Activated CD4-positive, alpha-beta T cell treated with anti-CD3 and anti-CD28 coated beads for 36 hours (primary cell): ENCODE measurements around the gene KDM5B. TPM values are rescaled to one million over a fixed set of nuclear protein-coding genes. Genes with fewer than 3 reads are reported as not detected.

Source experiments
- ATAC-seq: fragments of 200-7000 bp; cut with Tn5 transposase; one replicate; pipeline ENCODE4 v1.10.0; 2021; ENCODE audit warnings: mild to moderate bottlenecking, moderate library complexity
- CTCF ChIA-PET: fragments of 350-600 bp; sonication (Branson Sonifier 250); formaldehyde crosslinking; loops from one replicate; lab custom pipeline; 2021; ENCODE audit warnings: antibody characterized with exemption; lab: Charles Lee
- POLR2A ChIA-PET: fragments of 350-600 bp; sonication (Branson Sonifier 250); formaldehyde crosslinking; loops from one replicate; lab custom pipeline; 2021; ENCODE audit warnings: antibody characterized with exemption, inconsistent platforms; lab: Charles Lee
- DNase-seq: peaks from one replicate; pipeline ENCODE4 v3.0.0-alpha.2; 2020
- H3K27ac Mint-ChIP-seq: one replicate; pipeline ENCODE4 v1.8.0; 2021; ENCODE audit warnings: mixed read lengths
- H3K27me3 Mint-ChIP-seq: one replicate; pipeline ENCODE4 v1.8.0; 2021; ENCODE audit warnings: mixed read lengths
- H3K36me3 Mint-ChIP-seq: one replicate; pipeline ENCODE4 v1.8.0; 2021; ENCODE audit warnings: low read depth, mixed read lengths
- H3K4me1 Mint-ChIP-seq: one replicate; pipeline ENCODE4 v1.8.0; 2021; ENCODE audit warnings: mixed read lengths
- H3K4me3 Mint-ChIP-seq: one replicate; pipeline ENCODE4 v1.8.0; 2021; ENCODE audit warnings: mild to moderate bottlenecking, moderate library complexity, mixed read lengths
- H3K9me3 Mint-ChIP-seq: one replicate; pipeline ENCODE4 v1.8.0; 2021; ENCODE audit warnings: low read depth, mixed read lengths
- intact Hi-C, 2 experiments: fragments of 100-400 bp; cut with DNase I in 1 of 2; cut with micrococcal nuclease in 1 of 2; formaldehyde crosslinking; loops; one replicate each; pipeline versions ENCODE4 v1.14.2 to v1.15.1; 2022 to 2024; cut with DNase I, micrococcal nuclease
- total RNA-seq, 2 experiments: library from RNA; stranded (reverse); gene quantifications; one replicate each; pipeline ENCODE4 v1.2.3, GENCODE V29; 2021

The KDM5B gene
- total RNA-seq, 2 experiments from 2014 or later: 34.6 to 45.9 TPM

DNA sequence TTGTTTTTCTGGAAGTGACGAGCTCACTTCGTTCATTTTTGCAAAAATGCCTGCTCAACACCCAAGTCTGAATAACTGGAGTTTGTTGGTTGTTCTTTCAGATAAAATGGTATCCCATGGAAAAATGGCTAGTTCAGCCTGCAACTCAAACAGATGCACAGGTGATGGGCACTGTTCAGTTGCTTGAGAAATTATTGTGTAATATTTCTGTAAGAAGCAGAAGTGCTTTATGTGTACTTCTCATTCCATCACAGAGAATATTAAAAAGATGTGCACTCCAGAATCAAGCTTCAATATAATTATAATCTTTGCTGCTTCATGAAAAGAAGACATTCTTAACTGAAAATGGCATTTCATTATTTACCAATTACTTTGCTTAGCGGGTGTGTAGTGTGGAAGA, 107.0 kb downstream of the KDM5B start:
- DNase-seq (no peak), ATAC-seq (no peak)
- Mint-ChIP-seq H3K27me3 (peaks cover 32% of the 10 kb centered on the region), H3K9me3 (no peaks in the 10 kb centered on the region), H3K4me3 (no peak overlapping the region), H3K36me3 (no peaks in the 10 kb centered on the region), H3K27ac (no peak overlapping the region), H3K4me1 (no peaks in the 10 kb centered on the region)
- POLR2A ChIA-PET: no interaction called here
- intact Hi-C loops: no loop called here
- CTCF ChIA-PET: interaction anchor here (0.7 to 3.3 kb wide), 4 partner anchors 18 to 1236 kb away, joined by 3 to 15 read pairs (median 4); no protein-coding TSS in a partner anchor

GRCh38 chr1:202700061-202700460, 108.2 kb downstream of the KDM5B start:
- intact Hi-C loops: no loop called here
- ChIA-PET CTCF (interaction anchor here (0.6 to 3.3 kb wide), 5 partner anchors 14 to 1152 kb away, joined by 3 to 15 read pairs (median 3); no protein-coding TSS in a partner anchor), POLR2A (no interaction called here)
- no peak overlapping the region for H3K27ac Mint-ChIP-seq
- no peaks in the 10 kb centered on the region for H3K9me3 Mint-ChIP-seq
- no peak for ATAC-seq
- no peak overlapping the region for H3K4me3 Mint-ChIP-seq
- H3K4me1 Mint-ChIP-seq: no peaks in the 10 kb centered on the region
- no peaks in the 10 kb centered on the region for H3K36me3 Mint-ChIP-seq
- DNase-seq: no peak
- peaks cover 31% of the 10 kb centered on the region for H3K27me3 Mint-ChIP-seq

DNA sequence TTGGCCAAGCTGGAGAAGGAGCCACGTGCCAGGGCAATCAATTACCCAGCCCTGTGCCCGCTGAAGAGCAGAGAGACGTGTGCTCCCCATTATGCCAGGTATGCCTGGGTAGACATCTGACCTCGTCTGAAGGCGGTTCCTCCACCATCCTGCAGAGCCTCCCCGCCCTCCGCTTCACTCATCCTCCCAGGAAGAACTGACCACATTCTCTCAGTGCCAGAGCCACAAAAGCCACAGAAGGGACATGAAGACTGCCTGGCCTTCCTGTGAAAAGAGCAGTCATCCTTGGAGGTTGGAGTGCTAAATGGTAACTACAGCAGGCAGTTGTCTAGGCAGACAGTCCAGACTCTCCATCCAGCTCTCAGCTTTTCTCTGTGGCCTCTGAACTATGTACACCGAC, 109.9 kb downstream of the KDM5B start:
- Mint-ChIP-seq H3K36me3 (no peaks in the 10 kb centered on the region), H3K4me1 (no peaks in the 10 kb centered on the region), H3K27ac (no peak overlapping the region), H3K9me3 (no peaks in the 10 kb centered on the region), H3K27me3 (peaks cover 27% of the 10 kb centered on the region), H3K4me3 (no peak overlapping the region)
- intact Hi-C loops: no loop called here
- CTCF ChIA-PET: no interaction called here
- POLR2A ChIA-PET: no interaction called here
- ATAC-seq (no peak), DNase-seq (no peak)

GRCh38 chr1:202697038-202697437, 111.2 kb downstream of the KDM5B start:
- no peak overlapping the region for H3K27ac Mint-ChIP-seq
- POLR2A ChIA-PET: no interaction called here
- no peaks in the 10 kb centered on the region for H3K9me3 Mint-ChIP-seq
- CTCF ChIA-PET: interaction anchor here (0.8 kb wide), 1 partner anchor 23 kb away, joined by 3 read pairs; no protein-coding TSS in a partner anchor
- H3K4me3 Mint-ChIP-seq: no peak overlapping the region
- H3K27me3 Mint-ChIP-seq: peaks cover 26% of the 10 kb centered on the region
- ATAC-seq (no peak), DNase-seq (no peak)
- no peaks in the 10 kb centered on the region for H3K4me1 Mint-ChIP-seq
- H3K36me3 Mint-ChIP-seq: no peaks in the 10 kb centered on the region
- intact Hi-C loops: no loop called here

GRCh38 chr1:202694314-202694713, 113.9 kb downstream of the KDM5B start:
- no peak overlapping the region for H3K4me3 Mint-ChIP-seq
- no peak overlapping the region for H3K27ac Mint-ChIP-seq
- H3K27me3 Mint-ChIP-seq: peaks cover 33% of the 10 kb centered on the region
- ChIA-PET CTCF (no interaction called here), POLR2A (no interaction called here)
- intact Hi-C loops: no loop called here
- DNase-seq (no peak), ATAC-seq (no peak)
- no peaks in the 10 kb centered on the region for H3K9me3 Mint-ChIP-seq
- no peaks in the 10 kb centered on the region for H3K4me1 Mint-ChIP-seq
- no peaks in the 10 kb centered on the region for H3K36me3 Mint-ChIP-seq

- ATAC-seq (peak; percentile 57), DNase-seq (peak; percentile 85)
- H3K4me3 Mint-ChIP-seq: no peak overlapping the region
- intact Hi-C loops: no loop called here
- ChIA-PET POLR2A (no interaction called here), CTCF (interaction anchor here (0.5 to 1.8 kb wide), 4 partner anchors 33 to 500 kb away, joined by 3 to 4 read pairs (median 3); no protein-coding TSS in a partner anchor)
- peaks cover 33% of the 10 kb centered on the region for H3K27me3 Mint-ChIP-seq
- H3K9me3 Mint-ChIP-seq: no peaks in the 10 kb centered on the region
- no peak overlapping the region for H3K27ac Mint-ChIP-seq
- H3K36me3 Mint-ChIP-seq: no peaks in the 10 kb centered on the region
- H3K4me1 Mint-ChIP-seq: no peaks in the 10 kb centered on the region
Observed at GRCh38 chr1:202692959-202693555, 115.2 kb downstream of the KDM5B start.

GRCh38 chr1:202691816-202692215, 116.4 kb downstream of the KDM5B start:
- H3K27me3 Mint-ChIP-seq: peaks cover 30% of the 10 kb centered on the region
- H3K9me3 Mint-ChIP-seq: no peaks in the 10 kb centered on the region
- no peak overlapping the region for H3K4me3 Mint-ChIP-seq
- DNase-seq (no peak), ATAC-seq (no peak)
- POLR2A ChIA-PET: no interaction called here
- intact Hi-C loops: no loop called here
- no peaks in the 10 kb centered on the region for H3K36me3 Mint-ChIP-seq
- no peak overlapping the region for H3K27ac Mint-ChIP-seq
- no peaks in the 10 kb centered on the region for H3K4me1 Mint-ChIP-seq
- CTCF ChIA-PET: interaction anchor here (0.6 to 1.8 kb wide), 5 partner anchors 26 to 1328 kb away, joined by 3 to 4 read pairs (median 3); no protein-coding TSS in a partner anchor

GRCh38 chr1:202689493-202690342, 118.5 kb downstream of the KDM5B start:
- ChIA-PET POLR2A (no interaction called here), CTCF (no interaction called here)
- DNase-seq (no peak), ATAC-seq (no peak)
- Mint-ChIP-seq H3K27me3 (peaks cover 22% of the 10 kb centered on the region), H3K36me3 (no peaks in the 10 kb centered on the region), H3K4me1 (no peaks in the 10 kb centered on the region), H3K9me3 (no peaks in the 10 kb centered on the region), H3K4me3 (no peak overlapping the region), H3K27ac (no peak overlapping the region)
- intact Hi-C loops: no loop called here

- intact Hi-C loops: no loop called here
- POLR2A ChIA-PET: no interaction called here
Observed at GRCh38 chr1:202689082-202689481, 119.1 kb downstream of the KDM5B start.

DNA sequence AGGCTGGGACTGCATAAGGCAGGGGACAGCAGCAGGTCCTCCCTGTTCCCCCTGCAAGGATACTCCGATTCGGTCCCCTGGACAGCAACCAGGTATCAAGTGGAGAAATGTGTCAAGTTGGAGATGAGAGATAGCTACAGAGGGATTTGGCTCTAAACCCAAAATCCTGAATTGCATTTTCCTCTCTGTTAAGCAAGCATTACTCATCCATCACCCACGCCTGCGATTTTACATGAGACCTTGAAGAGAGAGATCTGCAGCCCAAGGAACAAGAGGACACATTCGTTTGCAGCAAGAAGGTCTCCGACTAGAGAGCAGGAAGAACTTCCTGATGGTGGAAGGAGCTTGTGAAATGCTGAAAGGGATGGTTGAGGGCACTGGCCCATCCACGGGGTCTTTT, 119.8 kb downstream of the KDM5B start:
- ChIA-PET CTCF (interaction anchor here (1.1 kb wide), 1 partner anchor 31 kb away, joined by 4 read pairs; no protein-coding TSS in a partner anchor), POLR2A (no interaction called here)
- Mint-ChIP-seq H3K9me3 (no peaks in the 10 kb centered on the region), H3K27me3 (peaks cover 24% of the 10 kb centered on the region), H3K4me1 (no peaks in the 10 kb centered on the region), H3K36me3 (no peaks in the 10 kb centered on the region), H3K4me3 (no peak overlapping the region), H3K27ac (no peak overlapping the region)
- ATAC-seq (no peak), DNase-seq (no peak)
- intact Hi-C loops: no loop called here

More at GRCh38 chr1:202689082-202689481, 119.1 kb downstream of the KDM5B start:
- CTCF ChIA-PET: interaction anchor here (1.1 kb wide), 1 partner anchor 31 kb away, joined by 4 read pairs; no protein-coding TSS in a partner anchor
- no peak for ATAC-seq
- no peak overlapping the region for H3K27ac Mint-ChIP-seq
- H3K9me3 Mint-ChIP-seq: no peaks in the 10 kb centered on the region
- no peak overlapping the region for H3K4me3 Mint-ChIP-seq
- DNase-seq: no peak
- no peaks in the 10 kb centered on the region for H3K4me1 Mint-ChIP-seq
- peaks cover 24% of the 10 kb centered on the region for H3K27me3 Mint-ChIP-seq
- no peaks in the 10 kb centered on the region for H3K36me3 Mint-ChIP-seq

DNA sequence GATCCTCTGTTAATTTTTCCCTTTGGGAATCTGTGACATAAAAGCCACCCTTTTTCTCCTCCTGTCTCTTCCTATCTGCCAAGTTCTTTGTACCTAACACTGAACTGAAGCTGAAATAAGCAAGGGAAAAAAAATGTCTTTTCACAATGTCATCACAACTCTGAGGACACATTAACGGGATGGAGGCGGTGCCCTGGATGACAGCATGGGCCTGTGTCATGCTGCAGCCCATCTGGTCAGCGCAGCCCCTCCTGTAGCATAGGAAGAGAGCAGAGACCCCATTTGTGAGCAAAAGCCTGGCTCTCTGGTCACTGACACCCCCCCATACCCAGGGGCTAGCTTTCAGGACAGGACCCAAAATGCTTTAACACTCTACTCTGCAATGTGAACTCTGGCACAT, 120.4 kb downstream of the KDM5B start:
- H3K9me3 Mint-ChIP-seq: no peaks in the 10 kb centered on the region
- H3K4me1 Mint-ChIP-seq: no peaks in the 10 kb centered on the region
- no peak overlapping the region for H3K27ac Mint-ChIP-seq
- no peaks in the 10 kb centered on the region for H3K36me3 Mint-ChIP-seq
- H3K27me3 Mint-ChIP-seq: peaks cover 23% of the 10 kb centered on the region
- ATAC-seq (no peak), DNase-seq (no peak)
- intact Hi-C loops: no loop called here
- CTCF ChIA-PET: interaction anchor here (1.1 kb wide), 1 partner anchor 32 kb away, joined by 4 read pairs; no protein-coding TSS in a partner anchor
- H3K4me3 Mint-ChIP-seq: no peak overlapping the region
- POLR2A ChIA-PET: no interaction called here
